GM18517 (cell line): ENCODE results near the gene BRSK2.

Experiments used
- ATAC-seq: cut with Tn5 transposase; IDR thresholded peaks from one replicate; pipeline ENCODE4 v1.9.1; 2021; ENCODE audit warnings: mild to moderate bottlenecking, moderate library complexity; ENCODE audit not compliant: unreplicated experiment

Gene BRSK2

GRCh38 chr11:1479006-1479677 lies 89.4 kb downstream of the BRSK2 start:
- ATAC-seq, result no peak

GRCh38 chr11:1479678-1480118 lies 90.0 kb downstream of the BRSK2 start:
- no peak for ATAC-seq

- no peak for ATAC-seq
These were observed 90.4 kb downstream of the BRSK2 start for GRCh38 chr11:1480191-1480554.

GRCh38 chr11:1480555-1481482 lies 91.1 kb downstream of the BRSK2 start:
- ATAC-seq, result no peak

GRCh38 chr11:1481483-1481825 lies 91.7 kb downstream of the BRSK2 start:
- ATAC-seq, result no peak

GRCh38 chr11:1481861-1482441 lies 92.2 kb downstream of the BRSK2 start:
- ATAC-seq, result no peak

GRCh38 chr11:1482581-1483444 lies 93.1 kb downstream of the BRSK2 start:
- no peak for ATAC-seq

GRCh38 chr11:1483445-1483961 lies 93.8 kb downstream of the BRSK2 start:
- no peak for ATAC-seq

GRCh38 chr11:1484061-1484671 lies 94.4 kb downstream of the BRSK2 start:
- ATAC-seq, result no peak

- ATAC-seq, result no peak
These were observed 95.2 kb downstream of the BRSK2 start for GRCh38 chr11:1484695-1485503.

GRCh38 chr11:1485504-1485885 lies 95.8 kb downstream of the BRSK2 start:
- ATAC-seq, result no peak

- no peak for ATAC-seq
These were observed 96.5 kb downstream of the BRSK2 start, which contains the start of gene MOB2 for GRCh38 chr11:1486054-1486825. Gene MOB2 (minus strand): TSS chr11:1486779. CDS start chr11:1486556, 223 bp downstream.

- ATAC-seq, result no peak
These were observed 97.5 kb downstream of the BRSK2 start for GRCh38 chr11:1487091-1487850.

- no peak for ATAC-seq
These were observed 98.3 kb downstream of the BRSK2 start for GRCh38 chr11:1487851-1488574.

GRCh38 chr11:1488575-1489180 lies 98.9 kb downstream of the BRSK2 start:
- no peak for ATAC-seq

- ATAC-seq, result no peak
These were observed 100.9 kb downstream of the BRSK2 start for GRCh38 chr11:1490651-1491050.

- no peak for ATAC-seq
These were observed 101.6 kb downstream of the BRSK2 start for GRCh38 chr11:1491379-1491778.
